Endodermal cell (in vitro differentiated cells): Measurements from ENCODE around the gene SLC38A3. TPM values are rescaled to one million over a fixed set of nuclear protein-coding genes. Genes with fewer than 3 reads are reported as not detected.

Experiments
- DNase-seq: peaks from one replicate; pipeline ENCODE4 v3.0.0-alpha.2; 2017
- H3K27ac ChIP-seq: 2 replicates; pipeline ENCODE4 v1.5.1; 2013; ENCODE audit warnings: mild to moderate bottlenecking, low read depth, low read length, moderate library complexity
- H3K27me3 ChIP-seq: 2 replicates; pipeline ENCODE4 v1.6.1; 2013; ENCODE audit warnings: mild to moderate bottlenecking, low read length, moderate library complexity; ENCODE audit not compliant: insufficient read depth, control insufficient read depth, poor library complexity, severe bottlenecking
- H3K36me3 ChIP-seq: 2 replicates; pipeline ENCODE4 v1.7.0; 2013; ENCODE audit warnings: mild to moderate bottlenecking, low read length, moderate library complexity; ENCODE audit not compliant: control insufficient read depth, insufficient read depth
- H3K4me1 ChIP-seq: one replicate; pipeline ENCODE4 v1.7.0; 2013; ENCODE audit warnings: low read length; ENCODE audit not compliant: control insufficient read depth, insufficient read depth
- H3K4me3 ChIP-seq: 2 replicates; pipeline ENCODE4 v1.5.1; 2013; ENCODE audit warnings: mild to moderate bottlenecking, low read length, moderate library complexity
- H3K9ac ChIP-seq: 2 replicates; pipeline ENCODE4 v1.6.1; 2013; ENCODE audit warnings: mild to moderate bottlenecking, low read length, moderate library complexity; ENCODE audit not compliant: poor library complexity, severe bottlenecking; ENCODE audit errors: extremely low read depth
- H3K9me3 ChIP-seq: 2 replicates; pipeline ENCODE4 v1.6.1; 2013; ENCODE audit warnings: mild to moderate bottlenecking, low read length, moderate library complexity; ENCODE audit not compliant: control insufficient read depth
- H3K27ac Mint-ChIP-seq: 2 replicates; pipeline ENCODE4 v1.8.0; 2020; ENCODE audit warnings: mixed read lengths
- H3K27me3 Mint-ChIP-seq: 2 replicates; pipeline ENCODE4 v1.8.0; 2021; ENCODE audit warnings: mild to moderate bottlenecking, mixed read lengths; ENCODE audit not compliant: insufficient read depth
- H3K36me3 Mint-ChIP-seq: 2 replicates; pipeline ENCODE4 v1.8.0; 2020; ENCODE audit warnings: low read depth, mixed read lengths
- H3K4me1 Mint-ChIP-seq: 2 replicates; pipeline ENCODE4 v1.8.0; 2020; ENCODE audit warnings: mixed read lengths
- H3K4me3 Mint-ChIP-seq: 2 replicates; pipeline ENCODE4 v1.8.0; 2020; ENCODE audit warnings: mild to moderate bottlenecking, moderate library complexity, mixed read lengths
- H3K9me3 Mint-ChIP-seq: 2 replicates; pipeline ENCODE4 v1.8.0; 2020; ENCODE audit warnings: mild to moderate bottlenecking, mixed read lengths
- CTCF ChIP-seq: fragments of 200-600 bp; sonication (generic); conservative IDR thresholded peaks from 2 replicates; pipeline ENCODE4 v1.5.0; 2021; ENCODE audit warnings: antibody characterized with exemption, mild to moderate bottlenecking
- WGBS, 2 experiments: methylation state at CpG; one replicate each; pipeline versions ENCODE4 v1.1.5 to v1.1.7; 2013; ENCODE audit warnings: missing lambda C conversion rate in 2 of 2, mixed read lengths in 1 of 2; ENCODE audit not compliant: insufficient coverage in 1 of 2, insufficient read length in 1 of 2; 5-methylcytosine and 5-hydroxymethylcytosine counted together
- total RNA-seq, 2 donors: library from RNA; stranded (reverse); fragmentation: NEBNext Ultra II Directional in 1 of 2; extraction: Animal tissue kit (Norgen Biotek cat#: 25700) in 1 of 2; gene quantifications; 2 replicates in 1 of 2; 3 replicates in 1 of 2; pipeline ENCODE4 v1.2.1, GENCODE V29; 2021

Gene SLC38A3
- total RNA-seq, 2 donors from 2014 or later: 1.5 to 1.9 TPM

- H3K27me3 Mint-ChIP-seq: no peaks in the 10 kb centered on the region
- peaks cover 19% of the 10 kb centered on the region for H3K36me3 Mint-ChIP-seq
- H3K27ac Mint-ChIP-seq: peak overlapping the region; percentile 95
- Histone ChIP-seq H3K36me3 (peaks cover 33% of the 10 kb centered on the region), H3K27ac (peak overlapping the region; percentile 87), H3K4me3 (peak overlapping the region; percentile 18), H3K9ac (peak overlapping the region; percentile 42), H3K9me3 (no peaks in the 10 kb centered on the region), H3K27me3 (no peaks in the 10 kb centered on the region), H3K4me1 (peaks cover 28% of the 10 kb centered on the region)
- 89 to 90% methylated on average over 13 to 16 of the region's 16 CpGs for WGBS, 2 experiments
- TF ChIP-seq CTCF: no peak
- no peaks in the 10 kb centered on the region for H3K9me3 Mint-ChIP-seq
- peak overlapping the region; percentile 20 for H3K4me3 Mint-ChIP-seq
- H3K4me1 Mint-ChIP-seq: peaks cover 36% of the 10 kb centered on the region
- no peak for DNase-seq
Observed at GRCh38 chr3:50245251-50245745, 40.2 kb downstream of the SLC38A3 start.

GRCh38 chr3:50245831-50246516 is 40.9 kb downstream of the SLC38A3 start:
- no peaks in the 10 kb centered on the region for H3K9me3 Mint-ChIP-seq
- peaks cover 35% of the 10 kb centered on the region for H3K4me1 Mint-ChIP-seq
- TF ChIP-seq CTCF: peak; percentile 100
- H3K27ac ChIP-seq: peak overlapping the region; percentile 87
- peak overlapping the region; percentile 20 for H3K4me3 Mint-ChIP-seq
- peak overlapping the region; percentile 95 for H3K27ac Mint-ChIP-seq
- H3K4me1 ChIP-seq: peaks cover 25% of the 10 kb centered on the region
- H3K9me3 ChIP-seq: no peaks in the 10 kb centered on the region
- peak overlapping the region; percentile 53 for H3K9ac ChIP-seq
- peak overlapping the region; percentile 18 for H3K4me3 ChIP-seq
- H3K27me3 Mint-ChIP-seq: no peaks in the 10 kb centered on the region
- no peaks in the 10 kb centered on the region for H3K27me3 ChIP-seq
- WGBS, 2 experiments: 9 to 12% methylated on average over 15 to 25 of the region's 25 CpGs
- DNase-seq: peak; percentile 99
- peaks cover 32% of the 10 kb centered on the region for H3K36me3 ChIP-seq
- H3K36me3 Mint-ChIP-seq: peaks cover 23% of the 10 kb centered on the region

- no peaks in the 10 kb centered on the region for H3K9me3 Mint-ChIP-seq
Observed at GRCh38 chr3:50246517-50246954, 41.5 kb downstream of the SLC38A3 start.

More at GRCh38 chr3:50246517-50246954, 41.5 kb downstream of the SLC38A3 start:
- no peak for TF ChIP-seq CTCF
- no peak overlapping the region for H3K4me3 ChIP-seq
- H3K27ac ChIP-seq: peak overlapping the region; percentile 87
- 30 to 48% methylated on average over 2 to 10 of the region's 10 CpGs for WGBS, 2 experiments
- peaks cover 27% of the 10 kb centered on the region for H3K36me3 Mint-ChIP-seq
- peak overlapping the region; percentile 95 for H3K27ac Mint-ChIP-seq
- H3K36me3 ChIP-seq: peaks cover 36% of the 10 kb centered on the region
- no peaks in the 10 kb centered on the region for H3K9me3 ChIP-seq
- peak; percentile 87 for DNase-seq
- H3K9ac ChIP-seq: peak overlapping the region; percentile 53
- no peaks in the 10 kb centered on the region for H3K27me3 Mint-ChIP-seq
- peak overlapping the region; percentile 12 for H3K4me3 Mint-ChIP-seq
- peaks cover 19% of the 10 kb centered on the region for H3K4me1 ChIP-seq
- H3K27me3 ChIP-seq: no peaks in the 10 kb centered on the region
- H3K4me1 Mint-ChIP-seq: peaks cover 29% of the 10 kb centered on the region
